IMR-90 (cell line): ENCODE measurements around the gene SEMA3E. TPM values are rescaled to one million over a fixed set of nuclear protein-coding genes. Genes with fewer than 3 reads are reported as not detected.

Experiments used
- ATAC-seq: fragments of 200-7000 bp; cut with Tn5 transposase; 2 replicates; pipeline ENCODE4 v1.9.1; 2020; ENCODE audit warnings: low read depth, mild to moderate bottlenecking, moderate library complexity
- BruUV-seq: library from RNA; stranded (reverse); fragments of 400-500 nt; replicated peaks from 2 replicates; lab custom pipeline; 2021; lab: Mats Ljungman, UMichigan
- CTCF ChIA-PET: fragments of 300-600 bp; formaldehyde crosslinking; extraction: SDS; loops from one replicate; lab custom pipeline; 2021; ENCODE audit warnings: antibody characterized with exemption; lab: Yijun Ruan, JAX
- POLR2A ChIA-PET: fragments of 300-600 bp; sonication (Branson Sonifier 250); formaldehyde crosslinking; loops from one replicate; lab custom pipeline; 2022; ENCODE audit warnings: antibody characterized with exemption; ENCODE audit not compliant: unreplicated experiment; lab: Charles Lee
- DNase-seq: peaks from one replicate; pipeline ENCODE4 v3.0.0; 2013
- H2AFZ ChIP-seq: replicated peaks from 2 replicates; pipeline ENCODE3; 2013; ENCODE audit warnings: low read length, mild to moderate bottlenecking; ENCODE audit not compliant: poor library complexity
- H2AK5ac ChIP-seq: 2 replicates; pipeline ENCODE4 v1.6.1; 2013; ENCODE audit warnings: low read depth, low read length, inconsistent platforms
- H2AK9ac ChIP-seq: replicated peaks from 2 replicates; pipeline ENCODE3; 2013; ENCODE audit warnings: mild to moderate bottlenecking, low read depth, low read length, moderate library complexity; ENCODE audit not compliant: poor library complexity
- H2BK120ac ChIP-seq: 2 replicates; pipeline ENCODE4 v1.6.1; 2013; ENCODE audit warnings: low read depth, low read length, inconsistent platforms
- H2BK15ac ChIP-seq: 3 replicates; pipeline ENCODE4 v1.6.1; 2013; ENCODE audit warnings: low read depth, low read length, inconsistent platforms
- H2BK20ac ChIP-seq: 2 replicates; pipeline ENCODE4 v1.6.1; 2013; ENCODE audit warnings: low read depth, mild to moderate bottlenecking, inconsistent platforms, low read length, moderate library complexity
- H2BK5ac ChIP-seq: 2 replicates; pipeline ENCODE4 v1.6.1; 2013; ENCODE audit warnings: mild to moderate bottlenecking, low read depth, low read length, inconsistent platforms; ENCODE audit not compliant: poor library complexity, severe bottlenecking
- H3K14ac ChIP-seq: replicated peaks from 2 replicates; pipeline ENCODE4 v1.6.1; 2013; ENCODE audit warnings: low read depth, low read length, inconsistent platforms
- H3K18ac ChIP-seq: 2 replicates; pipeline ENCODE4 v1.6.1; 2013; ENCODE audit warnings: low read depth, low read length, control low read depth
- H3K23ac ChIP-seq: 2 replicates; pipeline ENCODE4 v1.6.1; 2013; ENCODE audit warnings: low read depth, low read length, inconsistent platforms
- H3K27ac ChIP-seq: 2 replicates; pipeline ENCODE4 v1.5.1; 2013; ENCODE audit warnings: mild to moderate bottlenecking, control low read depth, low read length; ENCODE audit not compliant: insufficient read depth
- H3K27me3 ChIP-seq: 2 replicates; pipeline ENCODE4 v1.6.1; 2013; ENCODE audit warnings: low read length; ENCODE audit not compliant: control insufficient read depth, insufficient read depth
- H3K36me3 ChIP-seq: 2 replicates; pipeline ENCODE4 v1.6.1; 2013; ENCODE audit warnings: low read length, mixed read lengths; ENCODE audit not compliant: control insufficient read depth, insufficient read depth
- H3K4ac ChIP-seq: 2 replicates; pipeline ENCODE4 v1.6.1; 2013; ENCODE audit warnings: low read depth, low read length, inconsistent platforms
- H3K4me1 ChIP-seq: 2 replicates; pipeline ENCODE4 v1.6.1; 2013; ENCODE audit warnings: low read length, mixed read lengths; ENCODE audit not compliant: control insufficient read depth, insufficient read depth
- H3K4me2 ChIP-seq: 2 replicates; pipeline ENCODE4 v1.6.1; 2013; ENCODE audit warnings: low read depth, mild to moderate bottlenecking, control low read depth, low read length, moderate library complexity
- H3K4me3 ChIP-seq: 2 replicates; pipeline ENCODE4 v1.5.1; 2013; ENCODE audit warnings: low read depth, mild to moderate bottlenecking, control low read depth, low read length, moderate library complexity; ENCODE audit not compliant: insufficient read depth
- H3K56ac ChIP-seq: 2 replicates; pipeline ENCODE4 v1.6.1; 2013; ENCODE audit warnings: low read length, inconsistent platforms; ENCODE audit not compliant: insufficient read depth; ENCODE audit errors: extremely low read depth
- H3K79me1 ChIP-seq, 2 experiments: 2 replicates each; pipeline ENCODE4 v1.6.1; 2013; ENCODE audit warnings: low read length in 2 of 2, inconsistent platforms in 1 of 2, low read depth in 1 of 2
- H3K9ac ChIP-seq: 2 replicates; pipeline ENCODE4 v1.6.1; 2013; ENCODE audit warnings: low read depth, low read length, control low read depth
- H3K9me1 ChIP-seq: 2 replicates; pipeline ENCODE4 v1.6.1; 2013; ENCODE audit warnings: low read length, inconsistent platforms; ENCODE audit not compliant: insufficient read depth
- H3K9me3 ChIP-seq: 2 replicates; pipeline ENCODE4 v1.6.1; 2013; ENCODE audit warnings: low read length; ENCODE audit not compliant: control insufficient read depth, insufficient read depth
- H4K20me1 ChIP-seq: 2 replicates; pipeline ENCODE4 v1.6.1; 2013; ENCODE audit warnings: low read length, inconsistent platforms; ENCODE audit not compliant: insufficient read depth
- H4K5ac ChIP-seq: 2 replicates; pipeline ENCODE4 v1.6.1; 2013; ENCODE audit warnings: mild to moderate bottlenecking, low read depth, low read length, control low read depth
- H4K8ac ChIP-seq, 2 experiments: 2 replicates each; pipeline ENCODE4 v1.6.1; 2013; ENCODE audit warnings: low read depth in 2 of 2, low read length in 2 of 2, control low read depth in 1 of 2, inconsistent platforms in 1 of 2
- H4K91ac ChIP-seq: 2 replicates; pipeline ENCODE4 v1.6.1; 2013; ENCODE audit warnings: low read depth, low read length, inconsistent platforms; ENCODE audit not compliant: insufficient read depth
- MXI1 ChIP-seq: IDR thresholded peaks from 2 replicates; pipeline ENCODE4 v1.6.1; 2012; ENCODE audit warnings: low read depth, mild to moderate bottlenecking, low read length, moderate library complexity, borderline replicate concordance
- NFE2L2 ChIP-seq: fragments of 150-350 bp; IDR thresholded peaks from 2 replicates; pipeline ENCODE4 v1.6.1; 2016; ENCODE audit warnings: low read depth, mild to moderate bottlenecking, low read length
- RCOR1 ChIP-seq: IDR thresholded peaks from 2 replicates; pipeline ENCODE4 v1.6.1; 2012; ENCODE audit warnings: mild to moderate bottlenecking, low read length, improper control_type of control experiment; ENCODE audit not compliant: insufficient replicate concordance
- USF2 ChIP-seq: fragments of 150-350 bp; IDR thresholded peaks from 2 replicates; pipeline ENCODE4 v1.6.1; 2017; ENCODE audit warnings: mild to moderate bottlenecking, antibody characterized with exemption, low read length, low read depth
- WGBS, 2 experiments: methylation state at CpG; one replicate each; pipeline versions ENCODE4 v1.1.5 to v1.1.7; 2013; ENCODE audit warnings: missing lambda C conversion rate in 2 of 2; ENCODE audit not compliant: insufficient read length in 1 of 2; ENCODE audit errors: extremely low coverage in 2 of 2; 5-methylcytosine and 5-hydroxymethylcytosine counted together
- dilution Hi-C: fragments of 300-500 bp; cut with HindIII; formaldehyde crosslinking; loops from one replicate; pipeline ENCODE4 v1.14.3; 2018; ENCODE audit warnings: low sequenced_read_pairs; ENCODE audit not compliant: unreplicated experiment
- in situ Hi-C: fragments of 300-500 bp; cut with MboI; formaldehyde crosslinking; loops from 3 replicates; pipeline ENCODE4 v1.14.3; 2019; ENCODE audit warnings: low sequenced_read_pairs, inconsistent platforms, mixed read lengths
- intact Hi-C: fragments of 100-400 bp; cut with micrococcal nuclease; formaldehyde crosslinking; loops from 2 replicates; pipeline ENCODE4 v1.10.0; 2022
- polyA plus RNA-seq, 3 experiments: library from polyadenylated mRNA; depleted of rRNA; stranded (reverse); fragments of >200 nt; gene quantifications; 2 replicates each; pipeline ENCODE4 v1.2.3, GENCODE V29; 2012; ENCODE audit warnings: low replicate concordance in 1 of 3
- total RNA-seq: library from RNA; depleted of rRNA; stranded (reverse); fragments of >200 nt; gene quantifications from 2 replicates; pipeline ENCODE4 v1.2.3, GENCODE V29; 2012

SEMA3E gene
- total and polyA plus RNA-seq, 2 of the 4 experiments (the other 2 are of a cell fraction), result 0.31 to 0.72 TPM

GRCh38 chr7:83472376-83472775 lies 176.6 kb downstream of the SEMA3E start:
- Histone ChIP-seq H2BK15ac (no peak overlapping the region), H2AFZ (no peak overlapping the region), H3K79me1 (no peaks in the 10 kb centered on the region), H4K8ac (no peak overlapping the region), H3K4ac (no peak overlapping the region), H3K56ac (no peak overlapping the region), H4K5ac (no peak overlapping the region), H3K18ac (no peak overlapping the region), H4K20me1 (no peaks in the 10 kb centered on the region), H3K9ac (no peak overlapping the region), H2AK5ac (no peak overlapping the region), H3K36me3 (no peaks in the 10 kb centered on the region), H2BK120ac (no peak overlapping the region), H3K9me3 (no peaks in the 10 kb centered on the region), H3K27ac (no peak overlapping the region), H3K14ac (no peak overlapping the region), H3K23ac (no peak overlapping the region), H3K4me1 (no peaks in the 10 kb centered on the region), H2BK20ac (no peak overlapping the region), H3K27me3 (peaks cover 7% of the 10 kb centered on the region; the same call in 1 of the 2 replicates), H3K9me1 (0 out of 2 replicates have a peak, but pooled peaks cover 2% of the 10 kb centered on the region), H4K91ac (no peak overlapping the region), H2BK5ac (no peak overlapping the region), H3K4me2 (no peak overlapping the region), H3K4me3 (no peak overlapping the region), H2AK9ac (no peak overlapping the region)
- DNase-seq, result no peak
- intact Hi-C loops, result no loop called here
- dilution Hi-C loops, result no loop called here
- ChIA-PET POLR2A (no interaction called here), CTCF (no interaction called here)
- no peak for ATAC-seq
- BruUV-seq, result no TSS peak
- TF ChIP-seq RCOR1 (no peak), USF2 (no peak), MXI1 (no peak), NFE2L2 (no peak)
- in situ Hi-C loops, result no loop called here
- WGBS, 2 experiments, result no CpG with 5 or more reads among the region's 2 CpGs
